HG02970 (cell line): ENCODE data around the gene SAFB2.

Experiments
- ATAC-seq: cut with Tn5 transposase; IDR thresholded peaks from one replicate; pipeline ENCODE4 v1.9.1; 2021; ENCODE audit warnings: mild to moderate bottlenecking, moderate library complexity, moderate number of reproducible peaks; ENCODE audit not compliant: unreplicated experiment, low FRiP score

The SAFB2 gene

GRCh38 chr19:5585461-5586299, 36.9 kb downstream of the SAFB2 start:
- ATAC-seq = no peak

GRCh38 chr19:5580161-5580571, 42.4 kb downstream of the SAFB2 start:
- ATAC-seq = no peak

- no peak for ATAC-seq
These were observed 42.9 kb downstream of the SAFB2 start for GRCh38 chr19:5579697-5580096.

- ATAC-seq = no peak
These were observed 43.3 kb downstream of the SAFB2 start for GRCh38 chr19:5579286-5579685.

- no peak for ATAC-seq
These were observed 44.3 kb downstream of the SAFB2 start for GRCh38 chr19:5578097-5578846.

GRCh38 chr19:5575590-5575989, 47.0 kb downstream of the SAFB2 start:
- no peak for ATAC-seq

GRCh38 chr19:5572556-5573286, 49.9 kb downstream of the SAFB2 start:
- no peak for ATAC-seq

DNA sequence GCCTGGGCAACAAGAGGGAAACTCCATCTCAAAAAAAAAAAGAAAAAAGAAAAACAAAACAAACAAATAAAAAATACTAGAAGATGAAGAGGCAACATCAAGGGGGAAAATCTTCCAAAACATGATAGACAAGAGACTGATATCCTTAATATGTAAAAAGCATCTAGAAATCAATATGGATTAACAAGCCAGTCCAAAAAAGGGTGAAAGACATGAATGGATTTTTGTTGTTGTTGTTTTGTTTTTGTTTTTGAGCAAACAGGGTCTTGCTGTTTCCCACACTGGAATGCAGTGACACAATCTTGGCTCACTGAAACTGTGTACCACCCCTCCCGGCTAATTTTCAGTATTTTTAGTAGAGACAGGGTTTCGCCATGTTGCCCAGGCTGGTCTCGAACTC, 50.8 kb downstream of the SAFB2 start:
- ATAC-seq = no peak

DNA sequence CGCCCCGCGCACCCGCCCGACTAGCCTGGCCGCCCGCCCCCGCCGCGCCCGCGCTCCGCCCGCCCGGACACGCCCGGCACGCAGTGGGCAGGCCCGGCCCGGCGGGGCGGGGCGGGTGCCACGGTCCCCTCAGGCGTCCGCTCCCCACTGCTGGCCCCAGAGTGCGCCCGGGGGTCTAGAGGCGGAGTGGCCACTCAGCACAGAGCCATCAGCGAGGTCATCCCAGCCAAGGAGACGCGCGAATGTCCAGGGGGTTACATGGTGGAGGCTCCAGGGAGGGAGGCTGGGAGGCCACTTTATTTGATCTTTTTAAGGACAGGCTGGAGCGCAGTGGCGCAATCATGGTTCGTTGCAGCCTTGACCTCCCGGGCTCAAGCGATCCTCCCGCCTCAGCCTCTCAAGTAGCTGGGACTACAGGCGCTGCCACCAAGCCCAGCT, 54.6 kb downstream of the SAFB2 start:
- ATAC-seq = no peak

DNA sequence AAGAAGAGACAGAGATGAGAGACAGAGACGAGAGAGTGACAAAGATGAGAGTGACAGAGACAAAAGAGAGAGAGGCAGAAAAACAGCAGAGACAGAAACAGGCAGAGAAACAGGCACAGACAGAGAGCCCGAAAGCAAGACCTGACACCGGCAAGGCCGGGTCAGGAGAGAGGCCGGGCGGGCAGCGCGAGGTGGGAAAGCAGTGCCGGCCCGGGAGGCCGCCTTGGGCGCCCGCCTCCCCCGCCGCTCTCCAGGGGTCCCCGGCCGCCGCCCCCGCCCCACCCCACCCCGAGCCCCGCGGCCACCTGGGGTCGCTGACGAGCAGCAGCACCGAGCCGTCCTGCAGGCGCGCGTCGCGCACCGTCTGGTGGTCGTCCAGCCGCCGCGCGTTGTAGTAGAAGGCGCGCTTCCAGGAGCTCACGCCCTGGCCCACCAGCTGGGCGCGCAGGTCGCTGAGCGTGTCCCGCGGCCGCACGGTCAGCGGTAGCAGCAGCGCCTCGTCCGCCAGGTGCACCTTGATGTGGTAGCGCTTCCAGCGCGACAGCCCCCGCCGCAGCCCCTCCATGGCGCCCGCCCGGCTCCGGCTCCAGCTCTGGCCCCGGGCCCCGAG, 55.1 kb downstream of the SAFB2 start, which contains the start of gene TINCR:
Gene TINCR, minus strand, starts transcription at position 594 of the 610 bp plus-strand sequence.
- no peak for ATAC-seq

- no peak for ATAC-seq
These were observed 57.6 kb downstream of the SAFB2 start for GRCh38 chr19:5564930-5565329.

GRCh38 chr19:5563935-5564612, 58.5 kb downstream of the SAFB2 start:
- ATAC-seq = no peak

- no peak for ATAC-seq
These were observed 59.6 kb downstream of the SAFB2 start for GRCh38 chr19:5563008-5563431.

DNA sequence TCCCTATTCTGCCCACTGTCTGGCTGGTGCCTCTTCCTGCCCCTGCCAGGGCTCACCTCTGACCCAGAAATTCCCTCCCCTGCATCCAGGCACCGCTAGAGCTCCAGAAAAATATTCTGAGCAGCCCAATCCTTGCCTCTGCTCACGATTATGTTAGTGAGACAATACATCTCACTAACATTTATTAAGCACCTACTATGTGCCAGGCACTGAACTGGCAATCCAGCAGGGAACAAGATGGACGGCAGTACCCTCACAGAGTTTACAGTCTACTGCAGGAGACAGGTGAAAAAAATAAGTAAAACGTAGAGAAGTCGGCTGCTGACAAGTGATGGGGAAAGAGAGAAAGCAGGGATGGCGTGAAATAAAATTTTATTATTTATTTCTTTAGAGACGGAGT, 60.3 kb downstream of the SAFB2 start:
- ATAC-seq = no peak

DNA sequence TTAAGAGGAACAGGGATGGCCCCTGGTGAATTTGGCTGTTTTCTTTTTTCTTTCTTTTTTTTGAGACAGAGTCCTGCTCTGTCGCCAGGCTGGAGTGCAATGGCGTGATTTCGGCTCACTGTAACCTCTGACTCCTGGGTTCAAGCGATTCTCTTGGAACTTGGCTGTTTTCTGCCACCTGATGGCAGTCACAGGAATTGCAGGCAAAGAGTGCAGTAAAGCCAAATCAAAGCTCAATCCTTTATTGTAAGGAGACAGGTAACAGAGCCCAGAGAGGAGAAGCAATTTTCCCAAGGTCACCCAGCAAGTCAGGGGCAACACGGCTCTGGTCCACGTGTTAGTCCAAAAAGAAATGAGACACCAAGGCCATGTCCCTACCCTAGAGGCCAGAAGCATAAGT, 61.0 kb downstream of the SAFB2 start:
- ATAC-seq = no peak

GRCh38 chr19:5560156-5560555, 62.4 kb downstream of the SAFB2 start:
- no peak for ATAC-seq

- no peak for ATAC-seq
These were observed 62.8 kb downstream of the SAFB2 start for GRCh38 chr19:5559804-5560133.

DNA sequence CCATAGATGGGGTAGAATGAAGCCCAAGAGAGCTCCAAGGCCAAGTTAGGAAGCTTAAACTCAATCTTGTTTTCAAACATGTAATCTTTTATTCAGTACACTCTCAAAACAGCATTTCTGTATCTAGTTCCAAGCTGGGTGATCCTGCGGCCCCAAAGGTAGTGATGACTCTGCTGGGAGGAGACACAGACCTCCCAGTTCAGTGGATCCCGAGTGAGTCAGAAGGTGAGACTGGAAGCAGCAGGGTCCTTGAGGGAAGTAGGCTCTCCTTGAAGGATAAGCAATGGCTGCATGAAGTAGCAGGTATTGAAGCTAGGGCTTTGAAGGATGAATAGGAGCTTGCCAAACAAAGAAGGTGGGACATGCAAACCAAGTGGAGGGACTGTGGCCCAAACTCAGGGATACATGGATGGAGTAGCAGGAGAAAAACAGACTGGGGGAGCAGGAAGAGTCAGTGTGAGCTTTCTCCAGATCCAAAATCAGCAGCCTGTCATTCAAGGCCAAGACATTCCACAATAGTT, 64.4 kb downstream of the SAFB2 start:
- ATAC-seq = no peak

- ATAC-seq = no peak
These were observed 64.9 kb downstream of the SAFB2 start for GRCh38 chr19:5557691-5558090.

GRCh38 chr19:5554828-5555227, 67.7 kb downstream of the SAFB2 start:
- no peak for ATAC-seq
